ENCODE data around the gene GPATCH3.
"Not testable (repeated sequence)": the region's sequence is repeated elsewhere in the genome, so short reads cannot be mapped to it uniquely, and the experiment has no call there.

Gene GPATCH3

DNA sequence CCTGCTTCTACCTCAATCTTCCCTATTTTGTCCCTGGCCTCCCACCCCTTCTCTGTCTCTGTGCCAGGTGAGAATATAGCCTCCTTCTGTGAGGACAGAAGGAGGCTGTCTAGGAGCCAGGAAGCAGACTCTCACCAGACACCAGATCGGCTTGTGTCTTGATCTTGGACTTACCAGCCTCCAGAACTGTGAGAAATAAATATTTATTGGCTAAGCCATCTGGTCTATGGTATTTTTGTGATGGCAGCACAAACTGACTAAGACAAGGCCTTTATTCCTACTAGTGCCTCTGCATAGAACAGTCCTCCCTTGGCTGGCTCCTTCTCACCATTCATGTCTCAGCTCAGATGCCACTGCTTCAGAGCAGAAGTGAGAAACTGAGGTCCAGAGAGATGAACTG lies 12.0 kb downstream of the GPATCH3 start:
- no peaks in the 10 kb centered on the region for H3K9me3 ChIP-seq
- no peak overlapping the region for H3K27ac ChIP-seq
- peaks cover 16 to 18% of the 10 kb centered on the region in 2 experiments for H3K4me1 ChIP-seq (ENCODE audit: control insufficient read depth in 1 of 2, insufficient read depth in 1 of 2, low read depth in 1 of 2, low read length in 1 of 2)
- TF ChIP-seq, protein P1, sequence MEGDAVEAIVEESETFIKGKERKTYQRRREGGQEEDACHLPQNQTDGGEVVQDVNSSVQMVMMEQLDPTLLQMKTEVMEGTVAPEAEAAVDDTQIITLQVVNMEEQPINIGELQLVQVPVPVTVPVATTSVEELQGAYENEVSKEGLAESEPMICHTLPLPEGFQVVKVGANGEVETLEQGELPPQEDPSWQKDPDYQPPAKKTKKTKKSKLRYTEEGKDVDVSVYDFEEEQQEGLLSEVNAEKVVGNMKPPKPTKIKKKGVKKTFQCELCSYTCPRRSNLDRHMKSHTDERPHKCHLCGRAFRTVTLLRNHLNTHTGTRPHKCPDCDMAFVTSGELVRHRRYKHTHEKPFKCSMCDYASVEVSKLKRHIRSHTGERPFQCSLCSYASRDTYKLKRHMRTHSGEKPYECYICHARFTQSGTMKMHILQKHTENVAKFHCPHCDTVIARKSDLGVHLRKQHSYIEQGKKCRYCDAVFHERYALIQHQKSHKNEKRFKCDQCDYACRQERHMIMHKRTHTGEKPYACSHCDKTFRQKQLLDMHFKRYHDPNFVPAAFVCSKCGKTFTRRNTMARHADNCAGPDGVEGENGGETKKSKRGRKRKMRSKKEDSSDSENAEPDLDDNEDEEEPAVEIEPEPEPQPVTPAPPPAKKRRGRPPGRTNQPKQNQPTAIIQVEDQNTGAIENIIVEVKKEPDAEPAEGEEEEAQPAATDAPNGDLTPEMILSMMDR (IDR thresholded peaks at IDR 0.05), result no peak
- peaks cover 69% of the 10 kb centered on the region for H3K36me3 ChIP-seq
- H3K4me3 ChIP-seq (ENCODE audit: low read depth in 1 of 2, low read length in 1 of 2), result no peak overlapping the region
- no peaks in the 10 kb centered on the region for H3K27me3 ChIP-seq

DNA sequence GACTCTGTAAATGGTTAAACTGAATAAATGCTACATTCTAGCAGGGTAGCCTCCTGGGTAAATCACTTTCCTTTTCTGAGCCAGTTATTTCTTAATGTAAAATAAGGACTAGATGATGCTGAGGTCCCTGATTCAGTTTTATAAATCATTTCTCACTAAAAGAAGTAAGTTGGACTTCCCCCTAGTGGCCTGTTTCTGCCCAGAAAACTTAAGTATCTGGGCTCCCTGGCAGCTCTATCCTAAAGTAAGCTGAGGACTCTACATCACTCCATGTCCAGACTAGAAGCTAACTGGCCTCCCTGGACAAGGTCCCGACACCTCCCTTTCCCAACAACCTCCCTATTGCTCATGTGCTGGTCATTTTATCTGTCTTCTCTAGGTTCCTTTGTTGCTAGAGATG lies 13.1 kb downstream of the GPATCH3 start:
- H3K4me3 ChIP-seq (ENCODE audit: low read depth in 1 of 2, low read length in 1 of 2), result no peak overlapping the region
- TF ChIP-seq, protein P1 (IDR thresholded peaks at IDR 0.05), result no peak
- H3K27me3 ChIP-seq, result no peaks in the 10 kb centered on the region
- H3K4me1 ChIP-seq (ENCODE audit: control insufficient read depth in 1 of 2, insufficient read depth in 1 of 2, low read depth in 1 of 2, low read length in 1 of 2), result peaks cover 16 to 18% of the 10 kb centered on the region in 2 experiments
- H3K27ac ChIP-seq, result no peak overlapping the region
- peaks cover 69% of the 10 kb centered on the region for H3K36me3 ChIP-seq
- H3K9me3 ChIP-seq, result no peaks in the 10 kb centered on the region

DNA sequence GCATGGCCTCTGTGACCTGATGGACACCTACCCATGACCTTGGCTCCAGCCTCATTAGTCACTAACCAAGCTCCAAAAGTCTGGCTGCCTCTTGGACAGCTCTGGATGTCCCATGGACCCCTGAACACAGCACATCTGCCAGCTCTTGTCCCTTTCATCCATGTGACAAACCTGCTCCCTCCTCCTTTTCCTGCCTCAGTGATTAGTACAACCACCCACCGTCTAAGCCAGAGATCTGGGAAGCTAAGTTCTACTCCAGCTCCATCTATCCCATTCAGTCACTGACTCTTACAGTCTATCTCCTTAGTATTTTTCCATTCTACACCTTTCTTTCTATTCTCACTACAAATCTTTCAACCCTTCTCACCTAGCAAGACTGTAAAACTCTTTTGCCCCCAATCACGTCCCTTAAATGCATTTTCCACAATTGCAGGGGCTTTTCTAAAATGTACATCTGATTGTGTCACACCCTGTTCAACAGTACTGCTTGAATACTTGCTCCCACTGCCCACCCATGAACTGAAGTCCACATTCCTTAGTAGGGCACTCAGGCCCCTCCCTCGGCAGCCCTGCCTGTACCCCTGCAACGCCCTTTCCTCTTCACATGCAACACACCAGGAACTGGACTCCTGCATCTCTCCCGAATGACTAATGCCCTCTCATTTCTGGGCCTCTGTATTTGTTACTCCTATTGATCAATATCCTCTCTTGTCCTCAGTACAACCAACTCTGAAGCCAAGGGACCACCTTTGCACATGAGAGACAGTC lies 17.4 kb downstream of the GPATCH3 start:
- Histone ChIP-seq H3K4me3 (ENCODE audit: low read depth in 1 of 2, low read length in 1 of 2) (no peak overlapping the region), H3K36me3 (peaks cover 93% of the 10 kb centered on the region)

DNA sequence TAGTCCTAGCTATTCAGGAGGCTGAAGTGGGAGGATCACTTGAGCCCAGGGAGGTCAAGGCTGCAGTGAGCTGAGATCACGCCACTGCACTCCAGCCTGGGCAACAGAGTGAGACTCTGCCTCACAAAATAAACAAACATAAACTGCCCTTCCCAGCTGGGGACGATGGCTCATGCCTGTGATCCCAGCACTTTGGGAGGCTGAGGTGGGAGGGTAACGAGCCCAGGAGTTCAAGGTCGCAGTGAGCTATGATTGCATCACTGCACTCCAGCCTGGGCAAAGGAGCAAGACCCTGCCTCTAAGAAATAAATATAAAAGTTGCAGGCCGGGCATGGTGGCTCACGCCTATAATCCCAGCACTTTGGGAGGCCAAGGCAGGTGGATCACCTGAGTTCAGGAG lies 18.7 kb downstream of the GPATCH3 start:
- H3K4me3 ChIP-seq (ENCODE audit: low read depth in 1 of 2, low read length in 1 of 2); H3K4me1 ChIP-seq (ENCODE audit: control insufficient read depth in 1 of 2, insufficient read depth in 1 of 2, low read depth in 1 of 2, low read length in 1 of 2); H3K27ac ChIP-seq; H3K9me3 ChIP-seq; H3K27me3 ChIP-seq: not testable (repeated sequence)
- peaks cover 86% of the 10 kb centered on the region for H3K36me3 ChIP-seq

More for the DNA sequence above, 17.4 kb downstream of the GPATCH3 start:
- Histone ChIP-seq H3K27me3 (no peaks in the 10 kb centered on the region), H3K9me3 (no peaks in the 10 kb centered on the region), H3K4me1 (ENCODE audit: control insufficient read depth in 1 of 2, insufficient read depth in 1 of 2, low read depth in 1 of 2, low read length in 1 of 2) (no peaks in the 10 kb centered on the region), H3K27ac (no peak overlapping the region)
- TF ChIP-seq, protein P1 (IDR thresholded peaks at IDR 0.05), result no peak

DNA sequence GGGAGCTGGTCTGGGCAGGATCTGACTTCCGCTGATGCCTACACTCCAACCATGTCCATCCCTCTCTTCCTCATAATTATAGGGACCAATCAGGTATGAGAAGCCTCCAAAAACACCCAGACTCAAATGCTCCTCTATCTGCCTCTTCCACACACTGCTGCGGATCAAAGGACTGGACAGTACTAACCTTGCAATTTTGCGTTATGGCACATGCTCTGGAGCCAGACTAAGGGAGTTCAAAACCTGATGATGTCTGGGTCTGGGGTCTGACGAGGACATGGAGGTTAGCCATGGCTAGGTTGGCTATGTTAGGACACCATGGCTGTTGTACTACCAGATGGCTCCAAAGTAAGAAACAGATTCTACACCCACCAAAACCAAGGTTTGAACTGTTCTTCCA lies 20.5 kb downstream of the GPATCH3 start:
- Histone ChIP-seq H3K4me1 (ENCODE audit: control insufficient read depth in 1 of 2, insufficient read depth in 1 of 2, low read depth in 1 of 2, low read length in 1 of 2) (no peaks in the 10 kb centered on the region), H3K27me3 (no peaks in the 10 kb centered on the region), H3K36me3 (peaks cover 70% of the 10 kb centered on the region), H3K9me3 (no peaks in the 10 kb centered on the region), H3K27ac (no peak overlapping the region), H3K4me3 (ENCODE audit: low read depth in 1 of 2, low read length in 1 of 2) (no peak overlapping the region)
- TF ChIP-seq, protein P1 (IDR thresholded peaks at IDR 0.05), result no peak

DNA sequence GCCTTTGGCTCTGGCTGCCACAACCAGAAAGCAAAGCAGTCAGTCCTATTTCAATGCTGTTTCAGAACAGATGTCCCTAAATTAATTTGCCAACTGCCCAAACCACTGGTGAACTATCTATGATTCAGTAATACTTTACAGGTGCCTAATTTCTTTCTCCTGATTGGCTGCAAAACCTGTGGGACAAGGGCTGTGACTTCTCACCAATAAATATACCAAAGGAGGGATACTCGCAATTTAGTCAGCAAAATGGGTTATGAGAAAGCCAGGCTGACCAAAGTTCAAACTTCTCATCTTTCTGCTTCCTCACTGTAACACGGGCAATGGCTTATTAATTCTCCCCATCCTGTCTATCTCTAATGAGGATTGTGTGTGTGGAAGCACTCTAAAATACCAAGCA lies 22.9 kb downstream of the GPATCH3 start:
- no peak overlapping the region for H3K27ac ChIP-seq
- TF ChIP-seq, protein P1 (IDR thresholded peaks at IDR 0.05), result no peak
- peaks cover 45% of the 10 kb centered on the region for H3K36me3 ChIP-seq
- H3K4me1 ChIP-seq (ENCODE audit: control insufficient read depth in 1 of 2, insufficient read depth in 1 of 2, low read depth in 1 of 2, low read length in 1 of 2), result no peaks in the 10 kb centered on the region
- no peaks in the 10 kb centered on the region for H3K27me3 ChIP-seq
- H3K4me3 ChIP-seq (ENCODE audit: low read depth in 1 of 2, low read length in 1 of 2), result no peak overlapping the region
- H3K9me3 ChIP-seq, result no peaks in the 10 kb centered on the region

Measured in neutrophil (primary cell).